GM10248 (cell line): ENCODE measurements around the gene PLEKHM3.

ENCODE experiments used
- CTCF ChIA-PET: fragments of 300-600 bp; sonication (Branson Sonifier 250); formaldehyde crosslinking; extraction: SDS; loops from one replicate; lab custom pipeline; 2021; ENCODE audit warnings: antibody characterized with exemption; lab: Yijun Ruan, JAX
- POLR2A ChIA-PET: fragments of 350-650 bp; sonication (Branson Sonifier 250); formaldehyde crosslinking; extraction: SDS; loops from one replicate; lab custom pipeline; 2020; ENCODE audit warnings: antibody characterized with exemption; lab: Yijun Ruan, JAX
- DNase-seq: peaks from one replicate; pipeline ENCODE4 v3.0.0; 2012; ENCODE audit errors: extremely low spot score
- TF ChIP-seq, protein P1 (sequence below): IDR thresholded peaks from 2 replicates; pipeline ENCODE4 v1.5.1; 2012; ENCODE audit warnings: mild to moderate bottlenecking, low read depth; ENCODE audit errors: extremely low read depth, missing control alignments, control extremely low read depth

The PLEKHM3 gene

GRCh38 chr2:207805566-207806226 is 219.6 kb downstream of the PLEKHM3 start:
- TF ChIP-seq, protein P1, sequence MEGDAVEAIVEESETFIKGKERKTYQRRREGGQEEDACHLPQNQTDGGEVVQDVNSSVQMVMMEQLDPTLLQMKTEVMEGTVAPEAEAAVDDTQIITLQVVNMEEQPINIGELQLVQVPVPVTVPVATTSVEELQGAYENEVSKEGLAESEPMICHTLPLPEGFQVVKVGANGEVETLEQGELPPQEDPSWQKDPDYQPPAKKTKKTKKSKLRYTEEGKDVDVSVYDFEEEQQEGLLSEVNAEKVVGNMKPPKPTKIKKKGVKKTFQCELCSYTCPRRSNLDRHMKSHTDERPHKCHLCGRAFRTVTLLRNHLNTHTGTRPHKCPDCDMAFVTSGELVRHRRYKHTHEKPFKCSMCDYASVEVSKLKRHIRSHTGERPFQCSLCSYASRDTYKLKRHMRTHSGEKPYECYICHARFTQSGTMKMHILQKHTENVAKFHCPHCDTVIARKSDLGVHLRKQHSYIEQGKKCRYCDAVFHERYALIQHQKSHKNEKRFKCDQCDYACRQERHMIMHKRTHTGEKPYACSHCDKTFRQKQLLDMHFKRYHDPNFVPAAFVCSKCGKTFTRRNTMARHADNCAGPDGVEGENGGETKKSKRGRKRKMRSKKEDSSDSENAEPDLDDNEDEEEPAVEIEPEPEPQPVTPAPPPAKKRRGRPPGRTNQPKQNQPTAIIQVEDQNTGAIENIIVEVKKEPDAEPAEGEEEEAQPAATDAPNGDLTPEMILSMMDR = no peak
- ChIA-PET POLR2A (interaction anchor here (0.7 kb wide), 1 partner anchor 460 kb away, joined by 4 read pairs; the partner anchor contains the start of gene PIKFYVE), CTCF (interaction anchor here (0.8 to 1.6 kb wide), 4 partner anchors 11 to 56 kb away, joined by 3 to 4 read pairs (median 3); no protein-coding TSS in a partner anchor)
- no peak for DNase-seq

- CTCF ChIA-PET = no interaction called here
- POLR2A ChIA-PET = interaction anchor here (0.6 kb wide), 1 partner anchor 10 kb away, joined by 9 read pairs; no protein-coding TSS in a partner anchor
- TF ChIP-seq, protein P1 = no peak
- DNase-seq = no peak
Measured at GRCh38 chr2:207802650-207803049, 222.7 kb downstream of the PLEKHM3 start.

DNA sequence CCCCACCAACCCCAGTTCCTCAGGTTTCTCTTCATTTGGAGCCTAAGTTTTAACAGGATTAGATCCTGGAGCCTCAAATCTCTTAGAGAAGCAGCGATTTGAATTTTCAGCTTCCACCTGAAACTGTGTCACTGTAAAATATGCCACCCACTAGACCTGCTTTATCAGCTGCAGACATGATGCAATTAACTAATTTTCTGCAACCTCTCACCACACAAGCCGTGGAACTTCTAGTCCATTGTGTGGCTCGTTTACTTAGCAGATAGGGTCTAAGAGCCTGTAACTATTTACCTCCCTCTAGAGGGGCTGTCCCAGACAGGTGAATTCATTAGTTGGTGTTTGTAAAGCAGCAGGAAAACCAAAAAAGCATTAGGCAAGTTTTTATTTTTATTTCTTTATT is 224.1 kb downstream of the PLEKHM3 start:
- ChIA-PET CTCF (no interaction called here), POLR2A (no interaction called here)
- no peak for DNase-seq
- TF ChIP-seq, protein P1 = no peak

GRCh38 chr2:207796585-207797350 is 228.6 kb downstream of the PLEKHM3 start:
- no peak for DNase-seq
- ChIA-PET POLR2A (no interaction called here), CTCF (interaction anchor here (1.1 kb wide), 1 partner anchor 27 kb away, joined by 3 read pairs; the partner anchor contains the start of gene FZD5)
- TF ChIP-seq, protein P1 = no peak

DNA sequence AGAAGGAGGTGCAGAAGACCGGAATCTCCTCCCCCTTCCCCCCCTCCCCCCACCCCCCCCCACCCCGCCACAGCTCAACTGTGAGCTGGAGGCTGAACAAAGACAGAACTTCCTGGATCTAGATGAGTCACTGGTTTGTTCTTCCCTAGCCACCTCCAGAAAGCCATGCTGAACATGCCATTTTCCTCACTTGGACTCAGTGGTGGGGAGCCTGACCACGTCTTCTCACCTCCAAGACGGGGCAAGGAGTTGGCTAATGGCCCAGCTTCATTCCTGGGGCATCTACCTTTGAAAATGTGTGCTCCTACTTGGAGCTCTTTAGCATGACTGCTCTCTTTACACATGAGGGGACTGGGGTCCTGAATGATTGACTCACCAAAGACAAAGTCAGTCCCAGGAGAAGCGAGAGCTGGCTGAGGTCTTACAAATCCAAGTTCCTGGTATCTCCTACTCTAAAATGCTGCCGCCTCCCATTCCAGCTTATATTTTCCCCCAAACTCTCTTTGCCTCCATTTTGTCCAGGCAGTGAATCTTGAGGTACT is 233.0 kb downstream of the PLEKHM3 start:
- TF ChIP-seq, protein P1 = no peak
- DNase-seq = no peak
- POLR2A ChIA-PET = interaction anchor here (0.6 to 0.7 kb wide), 2 partner anchors 11 to 17 kb away, joined by 3 to 9 read pairs; no protein-coding TSS in a partner anchor
- CTCF ChIA-PET = interaction anchor here (1.4 to 1.5 kb wide), 5 partner anchors 9 to 248 kb away, joined by 3 to 6 read pairs (median 4); partner anchors contain the start of gene FZD5
